NCI-H524 treated with DMSO at 0.1 percent for 48 hours (cell line): ENCODE results near the gene SLC22A1.
A peak's percentile ranks its signal among the peaks of the same experiment; 100 is the strongest.
"Not testable (repeated sequence)": the region's sequence is repeated elsewhere in the genome, so short reads cannot be mapped to it uniquely, and the experiment has no call there.

Source experiments
- DNase-seq: peaks from one replicate; lab custom pipeline; 2025; lab: John Stamatoyannopoulos, UW

Gene SLC22A1

DNA sequence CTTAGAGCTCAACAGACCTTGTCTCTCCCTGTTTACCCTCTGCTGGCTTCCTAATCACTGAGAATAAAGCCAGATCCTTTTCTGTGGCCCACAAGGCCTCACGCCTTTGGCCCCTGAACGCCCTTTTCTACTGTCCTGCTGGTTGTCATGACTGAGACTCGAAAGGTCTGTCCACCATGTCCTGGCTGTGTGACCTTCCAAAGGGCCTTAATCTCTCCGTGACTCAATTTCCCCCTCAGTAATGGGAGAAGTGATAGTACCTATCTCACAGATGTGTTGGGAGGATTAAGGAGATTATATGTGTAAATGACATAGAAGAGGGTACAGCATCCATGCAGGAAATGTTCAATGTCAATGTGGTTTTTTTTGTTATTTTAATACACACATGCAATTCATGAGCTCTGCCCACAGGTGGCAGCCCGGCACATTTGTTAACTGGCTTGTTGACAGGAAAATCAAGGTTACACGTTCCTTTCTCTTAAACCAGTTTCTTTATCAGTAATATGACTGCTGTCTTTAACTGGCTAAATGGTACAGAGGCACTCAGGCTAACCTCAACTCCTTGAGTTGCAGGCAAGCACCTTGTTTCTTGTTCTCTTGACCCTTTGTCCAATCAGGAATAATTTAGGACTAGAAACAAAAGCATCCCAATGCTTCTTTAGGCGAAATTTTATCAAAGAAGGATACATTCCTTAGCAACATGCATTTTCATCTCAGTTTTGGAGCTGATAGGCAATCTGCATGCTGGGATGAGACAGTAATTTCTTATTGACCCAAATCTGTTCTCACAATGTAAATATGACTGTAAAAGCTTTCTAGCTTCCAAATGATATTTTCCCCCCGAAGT is 16.6 kb downstream of the SLC22A1 start:
- no peak for DNase-seq

DNA sequence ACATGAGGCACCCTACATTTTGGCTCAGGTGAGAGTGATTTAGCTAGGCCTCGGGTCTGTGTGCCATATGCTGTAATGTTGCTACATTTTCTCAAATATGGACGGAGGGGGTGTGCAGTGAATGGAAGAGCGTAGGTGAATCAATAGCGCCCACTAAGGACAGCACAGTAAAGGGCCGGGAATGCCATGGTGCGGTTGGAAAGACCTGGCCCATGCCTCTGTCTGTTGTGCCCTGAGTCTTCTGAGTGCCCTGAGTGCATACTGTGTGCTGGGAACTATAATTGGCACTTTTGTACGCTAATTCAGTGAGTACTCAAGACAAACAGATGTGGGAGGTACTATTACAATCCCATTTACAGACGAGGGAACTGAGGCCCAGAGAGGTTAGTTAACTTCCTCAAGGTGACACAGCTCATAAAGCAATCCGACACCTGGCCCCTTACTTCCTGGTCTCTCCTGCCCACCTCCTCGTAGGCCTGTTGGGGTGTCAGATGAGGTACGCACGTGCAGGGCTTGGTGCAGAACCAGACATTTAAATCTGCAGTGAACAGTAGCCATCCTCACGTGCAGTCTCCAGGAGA is 17.3 kb downstream of the SLC22A1 start:
- no peak for DNase-seq

DNA sequence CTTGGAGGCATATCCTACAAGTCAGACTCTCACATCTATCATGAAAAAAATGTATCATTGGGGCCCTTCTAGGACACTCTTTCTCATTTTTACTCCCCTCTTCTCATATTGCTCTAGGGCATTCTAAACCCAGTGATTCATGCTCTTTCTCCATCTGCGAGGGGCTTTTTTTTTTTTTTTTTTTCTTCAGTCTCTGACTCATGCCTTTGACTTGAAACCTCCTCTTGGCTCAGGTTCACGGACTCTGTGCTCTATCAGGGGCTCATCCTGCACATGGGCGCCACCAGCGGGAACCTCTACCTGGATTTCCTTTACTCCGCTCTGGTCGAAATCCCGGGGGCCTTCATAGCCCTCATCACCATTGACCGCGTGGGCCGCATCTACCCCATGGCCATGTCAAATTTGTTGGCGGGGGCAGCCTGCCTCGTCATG is 17.8 kb downstream of the SLC22A1 start:
- DNase-seq: no peak

DNA sequence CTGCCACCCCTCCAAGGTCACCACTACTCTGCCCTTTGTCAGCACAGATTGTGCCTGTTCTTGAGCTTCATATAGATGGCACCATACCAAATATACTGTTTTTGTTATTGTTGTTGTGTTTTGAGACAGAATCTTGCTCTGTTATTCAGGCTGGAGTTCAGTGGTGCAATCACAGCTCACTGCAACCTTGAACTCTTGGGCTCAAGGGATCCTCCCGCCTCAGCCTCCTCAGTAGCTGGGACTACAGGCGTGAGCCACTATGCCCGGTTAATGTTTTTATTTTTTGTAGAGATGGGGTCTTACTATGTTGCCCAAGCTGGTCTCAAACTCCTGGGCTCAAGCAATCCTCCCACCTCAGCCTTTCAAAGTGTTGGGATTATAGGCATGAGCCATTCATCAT is 18.9 kb downstream of the SLC22A1 start:
- not testable (repeated sequence) for DNase-seq

DNA sequence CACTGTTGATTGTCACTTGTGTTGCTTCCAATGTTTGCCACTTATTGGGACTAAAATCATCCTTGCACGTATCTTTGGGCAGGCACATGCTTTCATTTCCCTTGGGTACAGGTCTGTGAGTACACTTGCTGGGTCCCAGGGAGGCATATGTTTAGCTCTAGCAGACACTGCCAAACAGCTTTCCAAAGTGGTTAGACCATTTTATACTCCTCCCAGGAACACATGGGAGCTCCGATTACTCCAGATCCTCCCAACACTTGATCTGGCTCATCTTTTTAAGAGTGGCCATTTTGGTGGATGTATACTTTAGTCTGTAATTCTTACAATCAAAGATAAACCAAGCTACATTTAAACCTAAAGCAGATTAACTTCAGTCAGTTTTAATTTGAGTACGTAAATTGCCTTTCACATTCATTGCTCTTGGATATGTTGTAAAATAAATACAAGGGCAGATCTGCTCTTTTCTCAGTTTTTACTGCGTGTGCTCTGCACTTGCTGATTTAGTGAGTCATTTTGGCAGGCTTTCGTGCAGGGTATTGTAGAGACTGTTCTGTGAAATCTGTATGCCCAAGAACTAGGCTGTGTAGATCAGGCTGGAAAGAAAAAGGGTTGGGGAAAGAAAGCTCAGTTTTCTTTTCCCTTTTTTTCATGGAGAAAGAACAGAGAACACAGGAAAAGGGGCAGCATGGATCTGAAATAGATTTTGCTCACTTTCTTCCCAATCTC is 19.5 kb downstream of the SLC22A1 start:
- DNase-seq: no peak

DNA sequence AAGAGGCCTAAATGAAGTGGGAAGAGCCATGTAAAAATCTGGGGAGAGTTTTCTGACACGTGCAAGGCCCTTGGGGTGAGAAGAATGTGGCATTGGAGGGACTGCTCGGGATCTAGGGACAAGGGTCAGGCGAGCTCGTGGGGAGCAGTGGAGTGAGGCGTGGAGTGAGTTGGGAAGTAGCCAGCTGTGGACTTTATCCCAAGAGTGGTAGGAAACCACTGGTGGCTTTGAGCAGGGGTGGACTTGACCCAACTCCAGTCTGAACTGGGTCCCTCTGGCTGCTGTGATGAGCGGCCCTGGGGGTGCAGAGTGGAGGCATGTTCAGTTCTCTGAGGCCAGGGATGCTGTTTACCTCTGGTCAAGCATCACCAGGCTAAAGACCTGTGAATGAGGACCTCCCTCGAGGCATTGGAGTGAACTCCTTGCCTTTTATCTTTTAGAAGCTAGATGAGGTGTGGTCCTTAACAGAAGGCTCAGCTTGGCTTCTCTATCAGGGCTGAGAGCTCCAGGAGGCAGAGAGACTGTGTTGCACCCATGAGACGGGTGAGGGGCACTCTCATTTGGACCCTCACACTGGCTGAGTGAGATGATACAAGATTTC is 20.6 kb downstream of the SLC22A1 start:
- no peak for DNase-seq

DNA sequence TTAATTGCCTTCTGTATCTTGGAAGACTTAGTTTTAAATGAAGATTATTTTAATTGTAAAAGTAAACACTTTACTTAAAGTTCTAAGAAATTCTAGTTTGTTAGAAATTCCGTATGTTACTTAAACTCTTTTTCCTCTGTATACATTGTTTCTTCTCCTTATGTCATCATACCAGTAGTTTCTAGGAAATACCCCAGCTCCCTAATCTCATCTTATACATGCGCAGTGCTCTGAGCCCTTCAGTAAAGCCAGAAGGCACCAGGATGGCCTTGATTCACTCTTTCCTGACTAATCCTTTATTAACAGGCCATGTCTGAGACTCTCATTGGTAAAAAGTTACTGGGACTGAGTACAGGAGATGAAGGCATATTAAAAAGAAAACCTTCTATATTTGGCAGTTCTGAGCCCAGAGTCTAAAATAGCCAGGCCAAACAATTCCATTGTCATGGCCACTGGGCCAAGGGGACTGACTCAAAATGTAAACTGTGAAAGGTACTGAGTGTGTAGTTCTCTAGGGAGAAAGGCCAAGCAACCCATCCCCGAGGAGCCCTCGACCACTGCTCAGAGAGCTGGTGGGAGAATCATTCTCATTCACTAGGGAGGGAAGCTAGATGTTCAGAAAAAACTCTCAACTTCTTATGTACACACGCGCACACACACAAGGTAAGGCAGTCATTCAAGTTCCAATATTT is 25.0 kb downstream of the SLC22A1 start:
- no peak for DNase-seq

DNA sequence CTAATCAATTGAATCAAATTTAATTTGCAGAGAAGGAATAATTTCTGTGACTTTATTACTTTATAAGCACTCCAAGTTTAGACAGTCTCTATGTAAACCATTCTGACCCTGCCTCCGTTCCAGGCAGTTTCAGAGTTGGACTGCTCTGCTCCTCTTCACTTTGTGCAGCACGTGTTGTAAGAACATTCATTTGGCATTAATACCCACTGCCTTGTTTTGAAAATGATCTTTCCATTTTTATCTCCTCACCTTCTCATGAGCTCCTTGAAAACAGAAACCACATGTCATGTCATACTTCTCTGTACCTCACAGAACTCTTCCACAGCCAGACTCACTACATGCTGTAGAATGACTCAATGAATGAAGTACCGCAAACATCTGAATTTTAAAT is 25.5 kb downstream of the SLC22A1 start:
- no peak for DNase-seq

DNA sequence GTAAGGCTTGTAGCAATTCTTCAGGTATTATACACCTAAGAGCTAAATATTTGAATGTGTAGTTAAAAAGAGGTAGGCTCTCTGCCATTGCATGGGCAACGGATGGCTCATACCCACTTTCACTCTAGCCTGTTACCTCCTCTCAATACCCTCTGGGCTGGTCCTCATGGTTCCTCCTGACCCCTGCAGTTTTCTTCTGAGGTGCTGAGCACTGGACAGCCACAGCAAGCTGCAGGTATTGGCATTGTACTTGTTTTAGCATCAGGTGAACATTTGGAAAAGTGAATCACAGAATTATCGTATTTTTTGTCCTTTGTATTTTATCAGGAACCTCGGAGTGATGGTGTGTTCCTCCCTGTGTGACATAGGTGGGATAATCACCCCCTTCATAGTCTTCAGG is 32.9 kb downstream of the SLC22A1 start:
- no peak for DNase-seq

DNA sequence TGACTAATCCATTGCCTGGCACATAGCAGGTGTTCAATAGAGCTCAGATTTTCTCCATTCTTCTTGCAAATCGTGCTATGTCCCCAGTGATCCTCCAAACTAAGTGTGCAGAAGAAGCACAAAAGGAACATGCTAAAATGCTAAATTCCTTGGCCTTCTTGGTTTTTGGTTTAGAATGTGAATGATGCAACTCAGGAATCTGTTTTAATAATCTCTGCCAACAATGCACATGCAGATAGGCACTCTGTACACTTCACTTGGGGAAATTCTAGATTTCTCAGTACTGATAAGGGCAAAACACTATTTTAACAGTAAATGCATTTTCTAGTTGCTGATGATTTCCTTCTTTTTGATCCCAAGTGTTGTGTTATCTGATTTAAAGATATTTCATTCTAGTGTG is 35.2 kb downstream of the SLC22A1 start:
- no peak for DNase-seq

DNA sequence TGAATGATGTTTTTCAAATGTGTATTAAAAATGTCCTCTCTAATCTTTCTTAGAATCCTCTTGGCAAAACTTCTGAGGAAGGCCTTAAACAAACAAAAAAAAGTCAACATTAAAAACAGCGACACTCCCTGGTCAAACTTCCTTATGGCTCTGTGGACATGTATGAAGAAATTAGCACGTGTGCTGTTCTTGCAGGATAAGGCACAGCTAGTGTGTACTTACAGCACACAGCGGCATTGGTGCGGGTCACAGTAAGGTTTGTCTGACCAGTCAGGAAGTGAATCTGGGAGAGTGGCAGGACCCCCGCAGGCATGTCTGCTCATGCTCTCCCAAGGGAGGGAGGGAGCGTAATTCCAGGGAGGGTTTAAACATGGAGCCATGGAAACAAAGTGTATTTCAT is 38.8 kb downstream of the SLC22A1 start:
- DNase-seq: no peak

DNA sequence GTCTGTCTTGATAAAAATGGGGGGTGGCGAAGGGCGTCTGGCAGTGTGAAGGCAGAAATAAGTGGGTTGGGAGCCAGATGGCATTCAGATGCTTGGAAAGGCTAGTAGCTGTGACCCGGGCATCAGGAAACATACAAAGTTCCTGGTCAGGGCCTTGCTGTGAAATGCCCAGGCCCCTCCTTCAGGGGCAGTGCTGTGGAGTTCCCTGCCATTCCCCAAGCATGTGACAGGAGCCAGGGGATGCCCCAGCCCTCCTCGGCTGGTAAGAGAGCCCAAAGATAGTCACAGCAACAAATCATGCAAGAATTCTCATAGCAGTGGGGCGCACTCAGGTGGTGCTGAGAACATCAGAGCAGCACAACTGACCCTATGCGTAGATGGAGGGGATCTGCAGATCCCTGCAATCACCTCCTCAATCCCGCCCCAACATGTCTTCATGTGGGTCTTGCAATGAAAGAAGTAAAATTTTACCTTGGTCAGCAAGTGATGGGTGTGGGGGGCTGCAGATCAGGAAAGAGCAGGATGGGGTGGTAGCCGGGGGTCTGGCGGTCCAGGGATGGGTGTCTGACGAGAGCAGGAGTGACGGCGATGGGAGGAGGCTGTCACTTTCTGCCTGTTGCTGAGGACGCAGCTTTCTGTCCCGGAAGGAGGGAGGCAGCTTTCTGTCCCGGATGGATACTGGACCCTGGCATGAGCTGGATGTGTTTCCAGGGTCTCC is 39.5 kb downstream of the SLC22A1 start:
- no peak for DNase-seq

DNA sequence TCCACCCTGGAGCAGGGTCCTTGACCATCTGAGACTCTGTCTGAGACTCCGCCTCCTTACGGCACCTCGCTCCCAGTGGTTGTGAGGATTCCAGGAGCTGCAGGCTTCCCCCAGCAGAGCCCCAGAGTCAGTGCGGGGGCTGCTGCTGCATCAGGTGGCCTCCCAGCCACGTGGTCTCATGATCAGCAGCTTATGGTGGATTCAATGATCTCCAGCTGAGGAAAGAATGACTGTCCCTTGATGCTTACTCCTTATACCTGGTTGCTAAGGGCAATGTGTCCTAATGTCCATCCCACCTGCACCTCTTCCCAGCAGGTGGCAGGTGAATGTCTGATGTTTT is 40.0 kb downstream of the SLC22A1 start:
- no peak for DNase-seq

DNA sequence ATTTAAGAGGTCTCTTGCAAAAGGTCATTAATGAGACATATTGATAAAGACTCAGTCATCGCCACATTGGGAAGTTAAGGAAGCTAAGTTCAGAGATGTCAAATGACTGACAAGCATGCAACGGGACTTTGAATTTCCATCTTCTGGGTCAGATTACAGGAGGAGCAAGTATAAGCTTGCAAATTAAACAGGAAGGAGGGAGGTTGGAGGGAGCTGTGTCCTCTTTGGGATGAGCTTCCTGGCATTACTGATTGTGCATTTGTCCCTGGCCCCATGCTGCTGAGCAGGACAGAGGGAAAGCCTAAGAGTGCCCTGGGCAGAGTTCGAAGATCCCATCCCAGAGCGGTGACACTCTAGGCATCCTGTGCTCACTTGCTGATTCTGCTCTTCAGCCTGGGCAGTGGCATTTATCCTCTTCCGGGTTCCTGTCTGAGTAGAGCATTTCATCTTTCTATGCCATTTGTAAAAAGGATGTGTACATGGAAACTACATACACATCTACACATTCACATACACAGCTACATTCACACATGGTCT is 40.5 kb downstream of the SLC22A1 start:
- DNase-seq: no peak

DNA sequence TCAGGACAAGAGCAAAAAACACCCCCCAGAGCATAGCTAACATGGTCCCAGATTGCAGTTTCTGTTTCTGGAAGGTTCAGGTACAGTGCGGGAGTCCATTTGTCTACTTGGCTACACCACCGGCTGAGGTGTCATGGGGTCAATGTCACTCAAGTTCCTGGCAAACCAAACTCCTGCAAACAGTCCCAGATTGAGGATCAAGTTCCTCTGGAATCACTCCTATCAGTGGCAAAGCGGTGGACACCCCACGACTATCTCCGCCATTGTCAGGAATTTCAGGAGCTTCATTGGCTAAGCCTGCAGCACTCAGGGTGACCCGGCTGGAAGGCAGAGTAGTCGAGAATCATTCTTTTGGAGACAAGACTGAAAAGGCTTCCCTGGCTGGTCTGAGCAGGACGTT is 41.8 kb downstream of the SLC22A1 start:
- no peak for DNase-seq

DNA sequence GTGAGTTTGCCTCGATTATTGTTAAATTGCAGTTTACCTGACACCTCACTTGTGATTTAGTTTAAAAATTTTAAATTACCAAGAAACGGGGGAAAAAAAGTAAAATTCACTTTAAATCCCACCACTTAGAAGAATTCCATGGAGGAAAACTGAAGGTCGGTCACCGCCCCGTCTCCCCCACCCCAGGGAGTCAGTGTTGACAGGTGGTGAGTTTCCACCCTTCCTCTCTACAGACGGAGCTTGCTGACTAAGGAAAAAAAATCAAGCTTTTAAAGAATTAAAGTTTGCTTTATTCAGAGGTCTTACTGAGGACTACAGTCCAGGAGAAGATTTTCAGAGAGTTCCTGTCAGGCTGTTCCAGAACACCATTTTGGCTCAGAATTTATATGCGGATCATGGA is 42.3 kb downstream of the SLC22A1 start:
- no peak for DNase-seq

DNA sequence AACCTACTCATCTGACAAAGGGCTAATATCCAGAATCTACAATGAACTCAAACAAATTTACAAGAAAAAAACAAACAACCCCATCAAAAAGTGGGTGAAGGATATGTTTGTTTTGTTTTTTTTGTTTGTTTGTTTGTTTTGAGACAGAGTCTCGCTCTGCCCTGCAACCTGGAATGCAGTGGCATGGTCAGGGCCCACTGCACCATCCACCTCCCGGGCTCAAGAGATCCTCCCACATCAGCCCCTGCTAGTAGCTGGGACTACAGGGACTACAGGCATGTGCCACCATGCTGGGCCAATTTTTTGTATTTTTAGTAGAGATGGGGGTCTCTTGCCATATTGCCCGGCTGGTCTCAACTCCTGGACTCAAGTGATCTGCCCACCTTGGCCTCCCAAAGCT is 44.3 kb downstream of the SLC22A1 start:
- DNase-seq: not testable (repeated sequence)

DNA sequence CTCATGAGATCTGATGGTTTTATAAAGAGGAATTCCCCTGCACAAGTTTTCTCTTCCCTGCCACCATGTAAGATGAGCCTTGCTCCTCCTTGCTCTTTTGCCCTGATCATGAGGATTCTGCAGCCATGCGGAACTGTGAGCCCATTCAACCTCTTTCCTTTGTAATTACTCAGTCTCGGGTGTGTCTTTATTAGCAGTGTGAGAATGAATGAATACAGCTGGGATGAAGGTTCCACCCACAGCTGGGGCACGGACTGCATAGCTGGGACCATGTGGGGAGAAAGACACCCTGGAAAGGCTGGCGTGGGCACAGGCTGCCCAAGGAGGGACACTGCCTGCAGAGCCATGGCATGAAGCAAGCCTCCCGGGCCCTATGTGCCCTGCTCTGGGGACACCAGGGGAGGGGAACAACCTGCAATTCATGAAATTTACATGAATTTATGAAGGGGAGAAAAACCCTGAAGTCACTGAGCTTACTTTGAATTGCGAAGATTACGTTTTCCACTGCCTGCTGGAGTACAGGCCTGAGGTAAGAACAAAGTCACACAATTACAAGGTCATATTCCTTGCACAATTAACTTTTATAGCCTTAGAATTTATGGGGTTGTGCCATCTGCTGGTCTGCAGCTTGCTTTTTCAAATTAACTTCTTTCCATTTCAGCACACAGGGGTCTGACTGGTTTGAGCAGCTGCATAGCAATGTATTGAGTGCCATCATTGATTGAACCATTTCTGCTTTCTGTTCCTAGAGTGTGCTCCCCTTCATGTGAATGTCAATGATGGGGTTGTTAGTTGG is 46.2 kb downstream of the SLC22A1 start:
- peak; percentile 11 for DNase-seq

DNA sequence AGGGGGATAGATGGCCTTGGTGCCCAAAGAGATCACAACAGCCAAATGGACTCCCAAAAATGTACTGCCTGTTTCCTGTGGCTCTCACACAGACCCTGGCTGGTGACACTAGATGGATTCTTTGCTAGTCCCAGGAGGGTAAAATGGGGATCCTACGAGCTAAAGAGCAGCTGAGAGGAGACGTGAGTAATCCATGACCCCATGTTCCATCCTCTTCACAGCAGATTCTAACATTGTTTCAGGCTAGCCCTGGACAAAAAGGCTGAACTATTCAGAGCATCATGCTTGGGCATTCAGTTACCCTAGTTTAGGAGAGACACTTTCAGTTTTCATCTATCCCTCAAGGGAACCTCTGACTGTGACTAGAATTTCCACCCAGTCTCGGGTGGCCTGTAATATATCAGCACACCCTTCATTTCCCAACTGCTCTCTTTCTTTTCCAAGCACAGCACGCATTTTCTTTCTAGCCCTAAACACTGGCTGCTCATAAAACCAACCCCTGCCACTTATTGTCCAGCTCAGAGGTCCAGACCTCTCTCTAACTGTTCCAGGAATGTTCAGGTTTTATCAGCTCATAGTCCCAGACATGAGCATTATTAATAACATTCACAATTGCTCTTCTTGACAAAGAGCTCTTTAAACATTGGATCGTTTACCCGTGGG is 48.5 kb downstream of the SLC22A1 start:
- no peak for DNase-seq

DNA sequence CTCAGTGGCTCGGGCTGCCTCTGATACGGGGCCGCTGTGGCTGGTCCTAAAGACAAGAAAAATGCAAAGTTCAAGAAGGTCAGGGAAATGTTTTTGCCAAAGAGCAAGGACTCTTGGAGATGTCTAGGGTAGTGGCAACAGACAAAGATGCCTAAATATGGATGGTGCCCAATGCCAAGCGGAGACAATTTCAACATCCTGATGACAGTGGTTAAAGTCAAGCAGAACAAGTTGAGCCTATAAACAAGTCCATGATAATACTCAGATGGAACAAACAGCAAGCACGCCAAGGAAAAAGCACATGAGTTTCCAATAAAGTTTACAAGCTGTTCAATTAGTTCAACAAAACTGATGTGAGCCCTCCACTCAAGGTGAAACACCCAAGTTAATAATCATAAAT is 51.1 kb downstream of the SLC22A1 start:
- DNase-seq: no peak
